Ramos (cell line): ENCODE data around the gene PPP1R2B.

ENCODE experiments used
- in situ Hi-C: fragments of 300-500 bp; cut with MboI; formaldehyde crosslinking; loops from one replicate; pipeline ENCODE4 v1.14.3; 2022; ENCODE audit warnings: low sequenced_read_pairs; ENCODE audit not compliant: unreplicated experiment

PPP1R2B gene

GRCh38 chr5:156870498-156870839 lies 20.4 kb downstream of the PPP1R2B start:
- in situ Hi-C loops: no loop called here

- in situ Hi-C loops: no loop called here
These were observed 21.1 kb downstream of the PPP1R2B start for GRCh38 chr5:156871212-156871611.

DNA sequence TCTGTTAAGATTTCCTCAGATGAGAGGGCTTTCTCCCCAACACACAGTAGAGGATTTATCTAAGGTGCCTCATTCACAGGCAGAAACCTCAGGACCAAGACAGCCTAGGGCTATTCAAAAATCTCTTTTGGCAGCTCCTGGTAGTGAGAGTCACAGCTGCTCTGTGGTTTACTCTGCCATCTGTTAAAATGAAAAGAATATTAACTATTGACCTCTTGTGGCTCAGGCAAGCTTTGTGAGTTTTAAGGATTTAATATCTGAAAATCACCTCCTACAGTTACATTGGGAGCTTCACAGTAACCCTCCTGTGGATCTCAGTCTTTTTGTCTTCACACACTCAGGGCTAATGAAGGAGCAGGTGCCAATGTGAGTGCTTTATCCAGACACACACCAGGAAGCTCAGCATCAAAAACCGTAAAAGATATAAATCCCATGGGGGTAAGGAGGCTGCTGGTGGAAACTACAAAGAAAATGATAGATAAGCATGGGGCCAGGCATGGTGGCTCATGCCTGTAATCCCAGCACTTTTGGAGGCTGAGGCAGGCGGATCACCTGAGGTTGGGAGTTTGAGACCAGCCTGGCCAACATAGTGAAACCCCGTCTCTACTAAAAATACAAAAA lies 29.7 kb downstream of the PPP1R2B start:
- in situ Hi-C loops: no loop called here

GRCh38 chr5:156883316-156883875 lies 33.3 kb downstream of the PPP1R2B start:
- in situ Hi-C loops: no loop called here

GRCh38 chr5:156888520-156888919 lies 38.4 kb downstream of the PPP1R2B start:
- in situ Hi-C loops: loop anchor here (5.0 kb wide), 1 partner anchor 44 kb away; no protein-coding TSS in a partner anchor

- in situ Hi-C loops: no loop called here
These were observed 42.1 kb downstream of the PPP1R2B start for GRCh38 chr5:156892223-156892622.

GRCh38 chr5:156892864-156893263 lies 42.8 kb downstream of the PPP1R2B start:
- in situ Hi-C loops: no loop called here

- in situ Hi-C loops: no loop called here
These were observed 43.4 kb downstream of the PPP1R2B start for GRCh38 chr5:156893517-156893916.

DNA sequence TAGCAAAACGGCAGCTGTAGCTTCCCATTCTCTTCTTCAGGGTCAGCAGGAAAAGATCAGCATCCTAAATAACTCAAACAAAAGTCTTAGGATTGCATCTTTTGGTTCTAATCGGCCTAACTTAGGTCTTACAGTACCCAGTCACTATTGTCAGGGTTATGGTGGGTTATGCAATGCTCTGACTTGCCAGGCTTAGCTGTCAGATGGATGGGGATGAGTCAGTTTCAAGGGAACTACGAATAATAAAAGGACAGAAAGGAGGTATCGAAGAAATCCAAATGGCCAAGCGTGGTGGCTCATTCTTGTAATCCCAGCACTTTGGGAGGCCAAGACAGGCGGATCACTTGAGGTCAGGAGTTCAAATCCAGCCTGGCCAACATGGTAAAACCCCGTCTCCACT lies 46.5 kb downstream of the PPP1R2B start:
- in situ Hi-C loops: no loop called here
